Heart left ventricle (tissue), 16 donors: Measurements from ENCODE around the gene GHRL. TPM values are rescaled to one million over a fixed set of nuclear protein-coding genes. Genes with fewer than 3 reads are reported as not detected.

Experiments used
- ATAC-seq, 4 donors: fragments of 200-7000 bp; cut with Tn5 transposase; one replicate each; pipeline ENCODE4 v1.9.1; 2020 to 2022; ENCODE audit warnings: moderate library complexity in 4 of 4, mild to moderate bottlenecking in 3 of 4, moderate number of reproducible peaks in 1 of 4
- DNase-seq, 5 donors: peaks; one replicate each; pipeline ENCODE4 v3.0.0-alpha.2; 2020
- H3K27ac ChIP-seq, 12 donors: fragments of 200-600 bp; sonication (generic) in 4 of 12; one replicate each; pipeline versions ENCODE4 v1.5.0 to v1.8.0; 2016 to 2022; ENCODE audit warnings: mild to moderate bottlenecking in 2 of 12
- H3K27me3 ChIP-seq, 9 donors: fragments of 200-600 bp; sonication (generic) in 2 of 9; one replicate each; pipeline versions ENCODE4 v1.5.1 to v1.8.0; 2016 to 2022; ENCODE audit warnings: mild to moderate bottlenecking in 3 of 9
- H3K36me3 ChIP-seq, 9 donors: fragments of 200-600 bp; sonication (generic) in 2 of 9; one replicate each; pipeline versions ENCODE4 v1.5.0 to v1.8.0; 2018 to 2022; ENCODE audit warnings: mild to moderate bottlenecking in 2 of 9
- H3K4me1 ChIP-seq, 12 donors: fragments of 200-600 bp; sonication (generic) in 4 of 12; one replicate each; pipeline versions ENCODE4 v1.5.0 to v1.8.0; 2016 to 2022; ENCODE audit warnings: mild to moderate bottlenecking in 3 of 12
- H3K4me3 ChIP-seq, 12 donors: fragments of 200-600 bp; sonication (generic) in 4 of 12; one replicate each; pipeline versions ENCODE4 v1.5.0 to v1.8.0; 2017 to 2022; ENCODE audit warnings: mild to moderate bottlenecking in 9 of 12, moderate library complexity in 4 of 12
- H3K9me3 ChIP-seq, 12 donors: fragments of 200-600 bp; sonication (generic) in 4 of 12; one replicate each; pipeline versions ENCODE4 v1.5.0 to v1.8.0; 2016 to 2022; ENCODE audit warnings: mild to moderate bottlenecking in 1 of 12
- CTCF ChIP-seq, 12 donors: fragments of 200-600 bp; sonication (generic) in 4 of 12; IDR thresholded peaks; one replicate each; pipeline versions ENCODE4 v1.5.0 to v1.8.0; 2018 to 2022; ENCODE audit warnings: antibody characterized with exemption in 12 of 12, mild to moderate bottlenecking in 5 of 12
- POLR2A ChIP-seq, 2 donors: fragments of 450-650 bp; IDR thresholded peaks; one replicate each; pipeline ENCODE4 v1.6.1; 2017; ENCODE audit warnings: antibody characterized with exemption in 2 of 2, mild to moderate bottlenecking in 2 of 2, moderate library complexity in 2 of 2
- WGBS, 4 donors: extraction: QIAGEN DNeasy Blood & Tissue Kit in 2 of 4; methylation state at CpG; one replicate each; pipeline versions ENCODE4 v1.1.5 to v1.1.7; 2013 to 2018; 5-methylcytosine and 5-hydroxymethylcytosine counted together
- intact Hi-C, 10 donors: fragments of 100-400 bp; cut with DNase I; formaldehyde crosslinking; loops; one replicate each; pipeline versions ENCODE4 v1.11.1 to v1.14.2; 2022
- polyA plus RNA-seq, 2 donors: library from polyadenylated mRNA; stranded (reverse); fragments of 200-250 nt; gene quantifications; one replicate each; pipeline ENCODE4 v1.2.3, GENCODE V29; 2013
- total RNA-seq, 9 donors: library from RNA; depleted of rRNA in 2 of 9; stranded (reverse); fragments of >200 nt in 2 of 9; fragmentation: NEBNext Ultra II Directional in 3 of 9; extraction: Animal tissue kit (Norgen Biotek cat#: 25700) in 3 of 9; gene quantifications; one replicate each; pipeline versions ENCODE4 v1.1.0 to v1.2.4, GENCODE V29; 2016 to 2023
- donor health status: ischemic (EF 13 %, LVEDD 7.1; RV severe dilation, severe dysfunction).
- donor health status: healthy with polysubstance abuse.
- donor health status: DM: no; HTN: yes; CAD: no.
- donor health status: DM: no; HTN: no; CAD: no.
- donor health status: ischemic (EF 25% LVEDD 6.9; RV normal size, moderate dysfunction).
- donor health status: ischemic (EF 25% LVEDD 5.7; RV mildly dilated, moderate dysfunction).
- donor health status: healthy.
- donor health status: DM: yes; HTN: yes; CAD: no.
- donor health status: ischemic (EF 35%, LVEDD 5.7; RV mildly dilated, moderate dysfunction).
- donor health status: nonischemic (EF 11% LVEDD 7.7; RV severe dilation, severe dysfunction).
- donor health status: DM: yes; HTN: yes; CAD: no.
- donor health status: PGD.
- donor health status: ischemic (EF 29% LVEDD 5.4; RV normal size, mild dysfunction).
- donor health status: nonischemic (EF 23%, LVEDD 6.1; RV moderate dilation, normal function).

Gene GHRL
- total and polyA plus RNA-seq, 11 donors: 0.18 to 2.1 (median 0.61) TPM; not detected in 6

- TF ChIP-seq CTCF (IDR thresholded peaks at IDR 0.05) (no peak), POLR2A (IDR thresholded peaks at IDR 0.05) (no peak)
- DNase-seq: no peak
- peak overlapping the region in 2 of 12 donors; percentile 86 to 91 for H3K27ac ChIP-seq
- no peak for ATAC-seq
- intact Hi-C loops: no loop called here
- H3K4me3 ChIP-seq: peak overlapping the region; percentile 67 to 100 (median 88)
- peaks cover 0 to 45% (median 41%) of the 10 kb centered on the region in 9 donors for H3K36me3 ChIP-seq
- H3K27me3 ChIP-seq: no peaks in the 10 kb centered on the region
- WGBS, 4 donors: 3 to 13% (median 11%) methylated on average over 3 of the region's 3 CpGs
- H3K4me1 ChIP-seq: peaks cover 0 to 33% (median 19%) of the 10 kb centered on the region in 12 donors
- no peaks in the 10 kb centered on the region for H3K9me3 ChIP-seq
Measured at GRCh38 chr3:10319804-10320203, 27.1 kb upstream of the GHRL start.

- TF ChIP-seq POLR2A (IDR thresholded peaks at IDR 0.05): no peak
- no peak for TF ChIP-seq CTCF (IDR thresholded peaks at IDR 0.05)
- no peaks in the 10 kb centered on the region for H3K9me3 ChIP-seq
- ATAC-seq (no peak), DNase-seq (no peak)
- H3K27me3 ChIP-seq: no peaks in the 10 kb centered on the region
- no peak overlapping the region for H3K27ac ChIP-seq
- H3K4me3 ChIP-seq: peak overlapping the region in 3 of 12 donors; percentile 25 to 31 (median 30)
- peaks cover 0 to 50% (median 46%) of the 10 kb centered on the region in 9 donors for H3K36me3 ChIP-seq
- peaks cover 0 to 33% (median 19%) of the 10 kb centered on the region in 12 donors for H3K4me1 ChIP-seq
- intact Hi-C loops: no loop called here
- 67 to 75% (median 70%) methylated on average over 6 of the region's 6 CpGs for WGBS, 4 donors
Measured at GRCh38 chr3:10319251-10319650, 26.5 kb upstream of the GHRL start.

GRCh38 chr3:10317961-10318350, 25.2 kb upstream of the GHRL start:
- TF ChIP-seq POLR2A (IDR thresholded peaks at IDR 0.05) (no peak), CTCF (IDR thresholded peaks at IDR 0.05) (no peak)
- DNase-seq: no peak
- WGBS, 4 donors: 91 to 95% (median 93%) methylated on average over 3 of the region's 3 CpGs
- Histone ChIP-seq H3K9me3 (no peaks in the 10 kb centered on the region), H3K27ac (no peak overlapping the region), H3K27me3 (no peaks in the 10 kb centered on the region), H3K4me3 (no peak overlapping the region), H3K36me3 (peaks cover 0 to 63% (median 59%) of the 10 kb centered on the region in 9 donors), H3K4me1 (peaks cover 0 to 33% (median 19%) of the 10 kb centered on the region in 12 donors)
- ATAC-seq: no peak
- intact Hi-C loops: no loop called here

GRCh38 chr3:10317311-10317960, 24.7 kb upstream of the GHRL start:
- Histone ChIP-seq H3K27me3 (no peaks in the 10 kb centered on the region), H3K27ac (no peak overlapping the region), H3K4me1 (peaks cover 0 to 35% (median 19%) of the 10 kb centered on the region in 12 donors), H3K36me3 (peaks cover 0 to 68% (median 64%) of the 10 kb centered on the region in 9 donors), H3K4me3 (no peak overlapping the region), H3K9me3 (no peaks in the 10 kb centered on the region)
- TF ChIP-seq CTCF (IDR thresholded peaks at IDR 0.05): no peak
- TF ChIP-seq POLR2A (IDR thresholded peaks at IDR 0.05): no peak
- DNase-seq (no peak), ATAC-seq (no peak)
- intact Hi-C loops: no loop called here
- 90 to 95% (median 94%) methylated on average over 4 of the region's 4 CpGs for WGBS, 4 donors
